ENCODE results near the gene AQP3. TPM values are rescaled to one million over a fixed set of nuclear protein-coding genes. Genes with fewer than 3 reads are reported as not detected.

Gene AQP3
- total and polyA plus RNA-seq, 9 of the 15 experiments (the other 6 are each of a cell fraction or from before 2014, with no cell fraction given): 4.2 to 31.5 (median 17.6) TPM

DNA sequence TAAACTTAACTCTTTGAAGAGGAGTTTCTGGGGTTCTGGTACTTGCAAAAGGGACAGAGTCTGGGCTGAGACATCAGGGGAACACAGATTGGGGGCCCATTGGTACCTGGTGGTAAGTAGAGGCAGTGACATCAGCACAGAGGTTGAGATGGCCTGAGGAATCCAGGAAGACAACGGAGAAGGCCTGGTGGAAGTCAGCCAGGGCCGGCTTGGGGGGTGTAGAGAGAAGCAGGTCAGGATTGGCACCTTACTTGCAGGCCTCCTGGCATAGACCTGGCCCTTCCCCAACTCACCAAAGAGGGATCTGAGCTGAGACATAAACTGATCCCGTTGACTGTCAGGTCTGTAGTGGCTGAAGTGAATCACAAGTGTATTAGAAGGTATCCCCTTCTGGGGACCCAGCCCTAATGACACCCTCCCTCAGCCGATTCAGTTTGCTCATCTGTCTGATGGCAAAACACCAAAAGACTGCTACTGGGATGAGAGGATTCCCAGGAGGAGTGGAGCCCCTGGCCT lies 20.9 kb upstream of the AQP3 start (continued):
- TF ChIP-seq, protein P1, sequence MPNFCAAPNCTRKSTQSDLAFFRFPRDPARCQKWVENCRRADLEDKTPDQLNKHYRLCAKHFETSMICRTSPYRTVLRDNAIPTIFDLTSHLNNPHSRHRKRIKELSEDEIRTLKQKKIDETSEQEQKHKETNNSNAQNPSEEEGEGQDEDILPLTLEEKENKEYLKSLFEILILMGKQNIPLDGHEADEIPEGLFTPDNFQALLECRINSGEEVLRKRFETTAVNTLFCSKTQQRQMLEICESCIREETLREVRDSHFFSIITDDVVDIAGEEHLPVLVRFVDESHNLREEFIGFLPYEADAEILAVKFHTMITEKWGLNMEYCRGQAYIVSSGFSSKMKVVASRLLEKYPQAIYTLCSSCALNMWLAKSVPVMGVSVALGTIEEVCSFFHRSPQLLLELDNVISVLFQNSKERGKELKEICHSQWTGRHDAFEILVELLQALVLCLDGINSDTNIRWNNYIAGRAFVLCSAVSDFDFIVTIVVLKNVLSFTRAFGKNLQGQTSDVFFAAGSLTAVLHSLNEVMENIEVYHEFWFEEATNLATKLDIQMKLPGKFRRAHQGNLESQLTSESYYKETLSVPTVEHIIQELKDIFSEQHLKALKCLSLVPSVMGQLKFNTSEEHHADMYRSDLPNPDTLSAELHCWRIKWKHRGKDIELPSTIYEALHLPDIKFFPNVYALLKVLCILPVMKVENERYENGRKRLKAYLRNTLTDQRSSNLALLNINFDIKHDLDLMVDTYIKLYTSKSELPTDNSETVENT (CRISPR knock-in tag; IDR thresholded peaks at IDR 0.05): no peak
- TF ChIP-seq ZZZ3 (IDR thresholded peaks at IDR 0.05) (no peak), BDP1 (IDR thresholded peaks at IDR 0.05; ENCODE audit: insufficient read depth, insufficient read length) (no peak), CC2D1A (IDR thresholded peaks at IDR 0.05) (no peak), PURB (CRISPR knock-in tag; IDR thresholded peaks at IDR 0.05; ENCODE audit: low read depth) (no peak)

DNA sequence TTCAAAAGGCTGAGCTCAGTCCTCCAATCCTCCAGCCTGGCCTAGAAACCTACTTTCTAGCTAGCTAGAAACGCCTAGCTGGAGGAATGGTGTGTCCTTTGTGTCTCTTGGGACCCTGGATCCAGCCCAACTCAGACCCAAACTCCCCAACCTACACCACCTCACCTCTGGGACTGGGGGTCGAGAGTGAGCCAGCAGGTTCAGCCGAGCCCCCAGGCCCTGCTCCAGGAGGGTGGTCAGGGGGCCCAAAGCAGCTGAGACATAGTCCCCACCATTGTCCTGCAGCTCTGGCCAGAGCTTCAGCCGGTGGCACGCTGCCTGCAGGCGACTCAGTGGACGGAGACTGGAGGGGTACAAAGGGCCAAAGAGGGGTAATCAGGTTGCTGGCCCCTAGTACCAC lies 20.1 kb upstream of the AQP3 start:
- no peak overlapping the region for H3K4me2 ChIP-seq (ENCODE audit: insufficient read depth, low read length)
- 0 out of 4 replicates have a peak overlapping the region, but pooled peaks of 1 of the 2 experiments have one; percentile 17 for H3K9ac ChIP-seq (ENCODE audit: insufficient read depth in 1 of 2, low read depth in 2 of 2, low read length in 2 of 2)
- ChIA-PET CTCF (ENCODE audit: low intra/inter-chr PET ratio) (no interaction called here), POLR2A (interaction anchor here (0.7 to 2.0 kb wide), 2 partner anchors 9 to 177 kb away, joined by 3 to 10 read pairs; partner anchors contain the start of gene NFX1)
- TF ChIP-seq ZNF274 (IDR thresholded peaks at IDR 0.05; ENCODE audit: borderline replicate concordance, low read depth, low read length) (no peak), RBFOX2 (IDR thresholded peaks at IDR 0.05; ENCODE audit: low read depth, low read length) (0 out of 2 replicates have a peak, but pooled peaks have one; percentile 14), XRCC5 (IDR thresholded peaks at IDR 0.05; ENCODE audit: low read depth, low read length) (no peak)
- TF ChIP-seq, protein P2, sequence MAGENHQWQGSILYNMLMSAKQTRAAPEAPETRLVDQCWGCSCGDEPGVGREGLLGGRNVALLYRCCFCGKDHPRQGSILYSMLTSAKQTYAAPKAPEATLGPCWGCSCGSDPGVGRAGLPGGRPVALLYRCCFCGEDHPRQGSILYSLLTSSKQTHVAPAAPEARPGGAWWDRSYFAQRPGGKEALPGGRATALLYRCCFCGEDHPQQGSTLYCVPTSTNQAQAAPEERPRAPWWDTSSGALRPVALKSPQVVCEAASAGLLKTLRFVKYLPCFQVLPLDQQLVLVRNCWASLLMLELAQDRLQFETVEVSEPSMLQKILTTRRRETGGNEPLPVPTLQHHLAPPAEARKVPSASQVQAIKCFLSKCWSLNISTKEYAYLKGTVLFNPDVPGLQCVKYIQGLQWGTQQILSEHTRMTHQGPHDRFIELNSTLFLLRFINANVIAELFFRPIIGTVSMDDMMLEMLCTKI (IDR thresholded peaks at IDR 0.05; ENCODE audit: partially characterized antibody): no peak
- TF ChIP-seq, protein P3, sequence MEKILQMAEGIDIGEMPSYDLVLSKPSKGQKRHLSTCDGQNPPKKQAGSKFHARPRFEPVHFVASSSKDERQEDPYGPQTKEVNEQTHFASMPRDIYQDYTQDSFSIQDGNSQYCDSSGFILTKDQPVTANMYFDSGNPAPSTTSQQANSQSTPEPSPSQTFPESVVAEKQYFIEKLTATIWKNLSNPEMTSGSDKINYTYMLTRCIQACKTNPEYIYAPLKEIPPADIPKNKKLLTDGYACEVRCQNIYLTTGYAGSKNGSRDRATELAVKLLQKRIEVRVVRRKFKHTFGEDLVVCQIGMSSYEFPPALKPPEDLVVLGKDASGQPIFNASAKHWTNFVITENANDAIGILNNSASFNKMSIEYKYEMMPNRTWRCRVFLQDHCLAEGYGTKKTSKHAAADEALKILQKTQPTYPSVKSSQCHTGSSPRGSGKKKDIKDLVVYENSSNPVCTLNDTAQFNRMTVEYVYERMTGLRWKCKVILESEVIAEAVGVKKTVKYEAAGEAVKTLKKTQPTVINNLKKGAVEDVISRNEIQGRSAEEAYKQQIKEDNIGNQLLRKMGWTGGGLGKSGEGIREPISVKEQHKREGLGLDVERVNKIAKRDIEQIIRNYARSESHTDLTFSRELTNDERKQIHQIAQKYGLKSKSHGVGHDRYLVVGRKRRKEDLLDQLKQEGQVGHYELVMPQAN (IDR thresholded peaks at IDR 0.05; ENCODE audit: borderline replicate concordance): no peak
- TF ChIP-seq, protein P4, sequence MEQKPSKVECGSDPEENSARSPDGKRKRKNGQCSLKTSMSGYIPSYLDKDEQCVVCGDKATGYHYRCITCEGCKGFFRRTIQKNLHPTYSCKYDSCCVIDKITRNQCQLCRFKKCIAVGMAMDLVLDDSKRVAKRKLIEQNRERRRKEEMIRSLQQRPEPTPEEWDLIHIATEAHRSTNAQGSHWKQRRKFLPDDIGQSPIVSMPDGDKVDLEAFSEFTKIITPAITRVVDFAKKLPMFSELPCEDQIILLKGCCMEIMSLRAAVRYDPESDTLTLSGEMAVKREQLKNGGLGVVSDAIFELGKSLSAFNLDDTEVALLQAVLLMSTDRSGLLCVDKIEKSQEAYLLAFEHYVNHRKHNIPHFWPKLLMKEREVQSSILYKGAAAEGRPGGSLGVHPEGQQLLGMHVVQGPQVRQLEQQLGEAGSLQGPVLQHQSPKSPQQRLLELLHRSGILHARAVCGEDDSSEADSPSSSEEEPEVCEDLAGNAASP (IDR thresholded peaks at IDR 0.05): no peak
- in situ Hi-C loops (cut with MboI): loop anchor here (10.0 kb wide), 1 partner anchor 63 kb away; the partner anchor contains the start of gene AQP7
- 100% methylated on average over 3 of the region's 7 CpGs for whole genome bisulfite sequencing (ENCODE audit: insufficient coverage, low coverage, missing lambda C conversion rate)
- DNase-seq (ENCODE audit: extremely low read depth in 1 of 4, low spot score in 3 of 4) (peak in 1 of 4 experiments; percentile 5), ATAC-seq (no peak), FAIRE-seq (no peak)
- H3K9me3 ChIP-seq (replicated peaks; ENCODE audit: control insufficient read depth, insufficient read depth, low read depth, low read length): no peaks in the 10 kb centered on the region
- no TSS peak for BruUV-seq (replicated peaks)
- intact Hi-C loops (cut with micrococcal nuclease): no loop called here
- no peaks in the 10 kb centered on the region for H4K20me1 ChIP-seq (replicated peaks; ENCODE audit: control insufficient read depth, insufficient read depth, low read length)
- H2AFZ ChIP-seq (ENCODE audit: low read depth, low read length): no peak overlapping the region
- H3K4me3 ChIP-seq: no peak overlapping the region
- H3K9me1 ChIP-seq (ENCODE audit: control insufficient read depth, insufficient read depth, low read length): no peaks in the 10 kb centered on the region
- peaks cover 96% of the 10 kb centered on the region for H3K36me3 ChIP-seq (ENCODE audit: control insufficient read depth, insufficient read depth, low read length)
- H3K4me1 ChIP-seq (replicated peaks in 1 of 2; ENCODE audit: control insufficient read depth in 2 of 2, insufficient read depth in 2 of 2, low read length in 2 of 2): peaks cover 7% of the 10 kb centered on the region in 2 experiments; a peak in 3 of 5 replicates
- H3K79me2 ChIP-seq (ENCODE audit: control insufficient read depth, insufficient read depth, low read length): peaks cover 14% of the 10 kb centered on the region
- no peak overlapping the region for H3K27ac ChIP-seq (ENCODE audit: extremely low read depth, low read depth, low read length)
- H3K27me3 ChIP-seq (ENCODE audit: control insufficient read depth in 2 of 2, insufficient read depth in 2 of 2, low read length in 2 of 2): no peaks in the 10 kb centered on the region

Measured in K562 (cell line).